Hepatocyte (in vitro differentiated cells): ENCODE data around the gene MAGI2. TPM values are rescaled to one million over a fixed set of nuclear protein-coding genes. Genes with fewer than 3 reads are reported as not detected.

Source experiments
- DNase-seq: peaks from one replicate; pipeline ENCODE4 v3.0.0-alpha.2; 2016; ENCODE audit warnings: low spot score
- H2AFZ ChIP-seq: fragments of 200-600 bp; sonication (generic); 2 replicates; pipeline ENCODE4 v1.6.0; 2016; ENCODE audit warnings: antibody characterized with exemption, mild to moderate bottlenecking
- H3K27ac ChIP-seq: fragments of 200-600 bp; sonication (generic); 2 replicates; pipeline ENCODE4 v1.5.1; 2016; ENCODE audit warnings: mild to moderate bottlenecking
- H3K27me3 ChIP-seq: fragments of 200-600 bp; sonication (generic); 2 replicates; pipeline ENCODE4 v1.6.1; 2016
- H3K36me3 ChIP-seq: fragments of 200-600 bp; sonication (generic); replicated peaks from 2 replicates; pipeline ENCODE4 v1.5.1; 2016; ENCODE audit warnings: low read depth; ENCODE audit not compliant: insufficient read depth
- H3K4me1 ChIP-seq: fragments of 200-600 bp; sonication (generic); 2 replicates; pipeline ENCODE4 v1.5.1; 2016; ENCODE audit warnings: mild to moderate bottlenecking, moderate library complexity; ENCODE audit not compliant: insufficient read depth
- H3K4me2 ChIP-seq: fragments of 200-600 bp; sonication (generic); 2 replicates; pipeline ENCODE4 v1.6.0; 2016
- H3K4me3 ChIP-seq: fragments of 200-600 bp; sonication (generic); 2 replicates; pipeline ENCODE4 v1.5.1; 2016; ENCODE audit warnings: mild to moderate bottlenecking
- H3K79me2 ChIP-seq: fragments of 200-600 bp; sonication (generic); 2 replicates; pipeline ENCODE4 v1.6.0; 2017; ENCODE audit warnings: mild to moderate bottlenecking
- H3K9me2 ChIP-seq: fragments of 200-600 bp; sonication (generic); replicated peaks from 2 replicates; pipeline ENCODE4 v1.6.0; 2017; ENCODE audit warnings: mild to moderate bottlenecking; ENCODE audit not compliant: insufficient read depth
- H3K9me3 ChIP-seq: fragments of 200-600 bp; sonication (generic); 2 replicates; pipeline ENCODE4 v1.5.1; 2016; ENCODE audit warnings: low read depth, mild to moderate bottlenecking
- H4K20me1 ChIP-seq: fragments of 200-600 bp; sonication (generic); 2 replicates; pipeline ENCODE4 v1.6.0; 2016; ENCODE audit warnings: mild to moderate bottlenecking; ENCODE audit not compliant: insufficient read depth, poor library complexity, severe bottlenecking
- CTCF ChIP-seq: fragments of 200-600 bp; sonication (generic); IDR thresholded peaks from 2 replicates; pipeline ENCODE4 v1.5.1; 2016; ENCODE audit warnings: antibody characterized with exemption, mild to moderate bottlenecking; ENCODE audit not compliant: poor library complexity
- EZH2 ChIP-seq: fragments of 200-600 bp; sonication (generic); IDR thresholded peaks from 2 replicates; pipeline ENCODE4 v1.6.1; 2016; ENCODE audit warnings: antibody characterized with exemption, mild to moderate bottlenecking, borderline replicate concordance
- EZH2phosphoT487 ChIP-seq: fragments of 200-600 bp; sonication (generic); IDR thresholded peaks from one replicate; pipeline ENCODE4 v1.6.1; 2018; ENCODE audit warnings: antibody characterized with exemption, mild to moderate bottlenecking, low read depth, moderate library complexity; ENCODE audit not compliant: unreplicated experiment, severe bottlenecking
- WGBS: methylation state at CpG from one replicate; pipeline ENCODE4 v1.1.6; 2016; ENCODE audit warnings: low lambda C conversion rate; ENCODE audit errors: missing lambda C conversion rate; 5-methylcytosine and 5-hydroxymethylcytosine counted together
- polyA plus RNA-seq: library from polyadenylated mRNA; unstranded; fragments of >200 nt; fragmentation: Nextera tagmentation; extraction: Ambion mirVana; gene quantifications from 2 replicates; pipeline ENCODE4 v1.2.1, GENCODE V29; 2016
- total RNA-seq: library from RNA; depleted of rRNA; stranded (reverse); fragments of >200 nt; gene quantifications from 2 replicates; pipeline ENCODE4 v1.2.3, GENCODE V29; 2014

MAGI2 gene
- total and polyA plus RNA-seq, 2 experiments from 2014 or later: 3.1 to 6.7 TPM

GRCh38 chr7:78080241-78080640 is 1373.2 kb downstream of the MAGI2 start:
- no peaks in the 10 kb centered on the region for H3K4me1 ChIP-seq
- H3K27me3 ChIP-seq: no peaks in the 10 kb centered on the region
- H3K27ac ChIP-seq: no peak overlapping the region
- H3K4me2 ChIP-seq: no peak overlapping the region
- DNase-seq: no peak
- H3K9me2 ChIP-seq: no peaks in the 10 kb centered on the region
- 50% methylated on average over 2 of the region's 2 CpGs for WGBS
- no peak overlapping the region for H2AFZ ChIP-seq
- H3K4me3 ChIP-seq: no peak overlapping the region
- TF ChIP-seq EZH2 (no peak), EZH2phosphoT487 (no peak), CTCF (no peak)
- H3K9me3 ChIP-seq: no peaks in the 10 kb centered on the region
- no peaks in the 10 kb centered on the region for H3K79me2 ChIP-seq
- H4K20me1 ChIP-seq: no peaks in the 10 kb centered on the region
- no peaks in the 10 kb centered on the region for H3K36me3 ChIP-seq

DNA sequence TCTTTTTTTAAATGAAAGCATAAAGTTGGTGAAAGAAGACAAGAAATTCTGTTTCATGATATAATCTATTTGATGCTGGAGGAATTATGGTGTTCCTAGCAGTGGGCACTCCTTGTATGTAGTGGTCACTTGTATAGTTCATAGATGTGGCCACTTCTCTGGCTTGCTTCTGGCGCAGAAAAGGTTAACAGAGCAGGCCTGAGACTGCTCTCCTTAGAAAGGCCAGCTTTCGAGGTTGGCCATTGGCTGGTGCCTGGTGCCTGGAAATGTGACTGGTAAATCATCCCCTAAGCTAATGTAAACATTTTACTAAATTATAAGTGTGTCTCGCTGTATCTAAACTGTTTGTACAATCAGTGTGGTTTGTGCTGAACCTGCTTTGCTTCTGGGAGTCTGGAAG is 1378.8 kb downstream of the MAGI2 start:
- no peak overlapping the region for H2AFZ ChIP-seq
- H3K4me1 ChIP-seq: no peaks in the 10 kb centered on the region
- no peaks in the 10 kb centered on the region for H3K79me2 ChIP-seq
- H3K4me3 ChIP-seq: no peak overlapping the region
- no peak for DNase-seq
- no peaks in the 10 kb centered on the region for H3K9me3 ChIP-seq
- H3K27me3 ChIP-seq: no peaks in the 10 kb centered on the region
- H4K20me1 ChIP-seq: no peaks in the 10 kb centered on the region
- H3K4me2 ChIP-seq: peak overlapping the region; percentile 37
- H3K27ac ChIP-seq: peak overlapping the region; percentile 31
- H3K9me2 ChIP-seq: no peaks in the 10 kb centered on the region
- no peaks in the 10 kb centered on the region for H3K36me3 ChIP-seq
- 40% methylated on average over 3 of the region's 3 CpGs for WGBS
- TF ChIP-seq EZH2phosphoT487 (no peak), EZH2 (no peak), CTCF (no peak)

- 24% methylated on average over 9 of the region's 9 CpGs for WGBS
- Histone ChIP-seq H3K4me3 (no peak overlapping the region), H3K4me2 (peak overlapping the region; percentile 32), H3K27ac (peak overlapping the region; percentile 36), H3K9me2 (no peaks in the 10 kb centered on the region), H2AFZ (no peak overlapping the region), H3K36me3 (no peaks in the 10 kb centered on the region), H3K79me2 (no peaks in the 10 kb centered on the region), H3K27me3 (no peaks in the 10 kb centered on the region), H4K20me1 (no peaks in the 10 kb centered on the region), H3K9me3 (no peaks in the 10 kb centered on the region), H3K4me1 (no peaks in the 10 kb centered on the region)
- DNase-seq: peak; percentile 17
- no peak for TF ChIP-seq CTCF
- no peak for TF ChIP-seq EZH2
- TF ChIP-seq EZH2phosphoT487: no peak
These were observed 1379.7 kb downstream of the MAGI2 start for GRCh38 chr7:78073609-78074382.

GRCh38 chr7:78072201-78072590 is 1381.3 kb downstream of the MAGI2 start:
- Histone ChIP-seq H3K9me3 (no peaks in the 10 kb centered on the region), H3K4me2 (no peak overlapping the region), H4K20me1 (no peaks in the 10 kb centered on the region), H3K27me3 (no peaks in the 10 kb centered on the region), H3K4me1 (no peaks in the 10 kb centered on the region), H3K27ac (no peak overlapping the region), H3K36me3 (no peaks in the 10 kb centered on the region), H2AFZ (no peak overlapping the region), H3K9me2 (no peaks in the 10 kb centered on the region), H3K4me3 (no peak overlapping the region), H3K79me2 (no peaks in the 10 kb centered on the region)
- TF ChIP-seq EZH2 (no peak), CTCF (no peak), EZH2phosphoT487 (no peak)
- no peak for DNase-seq
